ENCODE results near the gene NOB1.

GRCh38 chr16:69724414-69724873, 30.3 kb downstream of the NOB1 start:
- TF ChIP-seq CTCF (conservative IDR thresholded peaks at IDR 0.05; ENCODE audit: low read depth, low read length) = no peak
- no peak for TF ChIP-seq EZH2phosphoT487 (IDR thresholded peaks at IDR 0.05; ENCODE audit: borderline replicate concordance, low read length)
- TF ChIP-seq EZH2 (IDR thresholded peaks at IDR 0.05; ENCODE audit: low read length, unreplicated experiment) = no peak

Data from PC-3 (cell line).